K562 (cell line): Measurements from ENCODE around the gene TRPC4AP.

Experiments
- AFF4 ChIP-seq: sonication (generic); formaldehyde crosslinking; IDR thresholded peaks from 2 replicates; pipeline ENCODE4 v1.8.0; 2023; ENCODE audit warnings: mild to moderate bottlenecking, missing genetic modification reagents
- CBX1 ChIP-seq: sonication (generic); IDR thresholded peaks from 2 replicates; pipeline ENCODE4 v1.6.1; 2016; ENCODE audit warnings: antibody characterized with exemption, low read depth, mild to moderate bottlenecking
- CGGBP1 ChIP-seq: fragments of 250-450 bp; sonication (Bioruptor Pico); IDR thresholded peaks from 2 replicates; pipeline ENCODE4 v1.9.0; 2021; ENCODE audit warnings: mild to moderate bottlenecking
- CTCF ChIP-seq, 3 experiments: IDR thresholded peaks in 2 of 3; conservative IDR thresholded peaks in 1 of 3; 2 replicates each; pipeline ENCODE4 v1.5.1; 2011 to 2012; ENCODE audit warnings: low read length in 3 of 3, mild to moderate bottlenecking in 3 of 3, control low read depth in 2 of 3, improper control_type of control experiment in 1 of 3, inconsistent platforms in 1 of 3, low read depth in 1 of 3, mixed read lengths in 1 of 3, moderate library complexity in 1 of 3; ENCODE audit not compliant: insufficient read depth in 2 of 3
- FOXJ2 ChIP-seq: fragments of 200-800 bp; sonication (Bioruptor generic); IDR thresholded peaks from 2 replicates; pipeline ENCODE4 v1.6.1; 2016; ENCODE audit warnings: missing genetic modification characterization, missing compliant biosample characterization
- HMGXB4 ChIP-seq: sonication (generic); formaldehyde crosslinking; IDR thresholded peaks from 2 replicates; pipeline ENCODE4 v1.8.1; 2023; ENCODE audit warnings: mild to moderate bottlenecking, missing genetic modification reagents
- MAX ChIP-seq: sonication (generic); formaldehyde crosslinking; IDR thresholded peaks from 2 replicates; pipeline ENCODE4 v1.9.0; 2022; ENCODE audit warnings: mild to moderate bottlenecking, missing genetic modification reagents
- TEAD4 ChIP-seq, 2 experiments: sonication (generic) in 1 of 2; formaldehyde crosslinking in 1 of 2; IDR thresholded peaks; 2 replicates each; pipeline versions ENCODE4 v1.6.1 to v1.8.0; 2012 to 2022; ENCODE audit warnings: borderline replicate concordance in 1 of 2, inconsistent platforms in 1 of 2, low read length in 1 of 2, mild to moderate bottlenecking in 1 of 2, missing genetic modification reagents in 1 of 2
- ZFX ChIP-seq: sonication (generic); formaldehyde crosslinking; IDR thresholded peaks from 2 replicates; pipeline ENCODE4 v1.8.0; 2022; ENCODE audit warnings: mild to moderate bottlenecking, missing genetic modification reagents, moderate library complexity
- ZKSCAN8 ChIP-seq: fragments of 200-800 bp; sonication (Bioruptor generic); IDR thresholded peaks from 2 replicates; pipeline ENCODE4 v1.6.1; 2016; ENCODE audit warnings: missing genetic modification characterization, missing compliant biosample characterization
- ZNF124 ChIP-seq: sonication (generic); formaldehyde crosslinking; IDR thresholded peaks from 2 replicates; pipeline ENCODE4 v1.8.1; 2022; ENCODE audit warnings: missing genetic modification reagents

GRCh38 chr20:35087791-35088190 is 4.8 kb downstream of the TRPC4AP start:
- TF ChIP-seq AFF4 (CRISPR knock-in tag) (no peak), CTCF (IDR thresholded peaks at IDR 0.05 in 2 of 3, conservative IDR thresholded peaks at IDR 0.05 in 1 of 3; ENCODE audit: insufficient read depth in 2 of 3, low read depth in 1 of 3, low read length in 3 of 3) (no peak), CGGBP1 (CRISPR knock-in tag) (no peak), ZFX (CRISPR knock-in tag) (no peak), ZKSCAN8 (CRISPR knock-in tag) (no peak), MAX (no peak), ZNF124 (CRISPR knock-in tag) (no peak), CBX1 (no peak), HMGXB4 (CRISPR knock-in tag) (no peak), FOXJ2 (tag) (no peak), TEAD4 (IDR thresholded peaks at IDR 0.05; ENCODE audit: low read length) (no peak), TEAD4 (CRISPR knock-in tag; IDR thresholded peaks at IDR 0.05; ENCODE audit: borderline replicate concordance) (no peak)
